ENCODE results near the gene PSPH. TPM values are rescaled to one million over a fixed set of nuclear protein-coding genes. Genes with fewer than 3 reads are reported as not detected.
"Not testable (repeated sequence)": the region's sequence is repeated elsewhere in the genome, so short reads cannot be mapped to it uniquely, and the experiment has no call there.

Gene PSPH
- total and polyA plus RNA-seq, 2 donors (not counting 1 experiment from before 2014, with no cell fraction given), result 14.4 to 74.3 TPM

DNA sequence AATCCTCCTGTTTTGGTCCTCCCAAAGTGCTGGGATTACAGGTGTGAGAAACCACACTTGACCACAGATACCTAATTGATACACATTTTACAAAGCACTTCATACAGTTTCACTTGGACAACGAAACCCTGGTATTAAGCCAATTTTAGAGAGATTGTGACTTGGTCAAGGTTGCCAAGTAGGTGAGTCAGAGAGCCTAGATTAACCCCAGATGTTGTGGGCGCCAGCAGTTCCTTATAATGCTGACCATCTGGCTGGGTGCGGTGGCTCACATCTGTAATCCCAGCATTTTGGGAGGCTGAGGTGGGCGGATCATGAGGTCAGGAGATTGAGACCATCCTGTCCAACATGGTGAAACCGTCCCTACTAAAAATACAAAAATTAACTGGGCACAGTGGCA, 46.5 kb upstream of the PSPH start:
- Histone ChIP-seq H2AFZ (ENCODE audit: low read length) (no peak overlapping the region), H3K4me2 (ENCODE audit: extremely low read depth, insufficient read depth, low read length) (peak overlapping the region; percentile 51)

DNA sequence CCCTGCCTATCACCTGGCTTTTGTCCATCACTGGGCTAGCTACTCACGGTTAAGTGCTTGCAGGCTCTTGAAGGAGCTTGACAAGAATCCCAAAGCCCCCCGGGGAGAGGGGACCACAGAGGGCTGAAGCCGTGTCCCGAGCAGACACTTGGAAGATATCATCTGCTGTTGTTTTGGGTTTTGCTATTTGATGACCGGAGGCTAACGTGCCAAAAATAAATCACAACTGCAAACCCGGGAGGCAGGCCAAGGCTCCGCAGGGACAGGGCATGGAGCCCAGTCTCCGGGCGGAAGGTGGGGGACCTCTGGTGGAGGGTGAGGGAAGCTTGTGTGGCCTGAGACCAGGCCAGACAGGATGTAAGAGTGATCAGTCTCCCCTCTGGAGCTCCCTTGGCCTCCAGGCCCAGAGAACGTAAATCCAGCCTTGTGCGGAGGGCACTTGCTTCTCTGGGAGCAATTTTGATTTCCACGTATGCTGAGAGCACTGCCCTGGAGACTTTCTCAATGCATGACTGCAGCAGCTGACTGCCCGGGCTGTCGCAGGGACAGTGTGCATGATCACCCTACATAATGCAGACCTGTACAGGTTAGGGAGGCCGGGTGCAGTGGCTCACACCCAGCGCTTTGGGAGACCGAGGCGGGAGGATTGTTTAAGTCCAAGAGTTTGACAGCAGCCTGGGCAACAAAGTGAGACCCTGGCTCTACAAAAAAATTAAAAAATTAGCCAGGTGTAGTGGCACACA, 41.7 kb upstream of the PSPH start, which contains the start of gene PHKG1:
TSS of gene PHKG1 (minus strand) at position 164 of the 743 bp plus-strand sequence. CDS start 4,011 bp downstream, outside the sequence.
- peak within 1 kb of the TSS in 1 of 4 experiments; percentile 35 for H3K4me3 ChIP-seq (replicated peaks in 1 of 4; ENCODE audit: control extremely low read depth in 1 of 4, insufficient read depth in 1 of 4, low read depth in 3 of 4, low read length in 4 of 4)
- H3K27me3 ChIP-seq (ENCODE audit: control insufficient read depth, insufficient read depth, low read length), result no peaks in the 10 kb centered on the region
- no peaks in the 10 kb centered on the region for H3K9me3 ChIP-seq (ENCODE audit: control insufficient read depth, insufficient read depth, low read depth, low read length)
- peak within 1 kb of the TSS; percentile 13 for H3K27ac ChIP-seq (ENCODE audit: insufficient read depth, low read length)
- H4K20me1 ChIP-seq (ENCODE audit: control insufficient read depth, extremely low read depth, insufficient read depth, low read length), result no peaks in the 10 kb centered on the region
- H3K4me2 ChIP-seq (ENCODE audit: extremely low read depth, insufficient read depth, low read length), result peak within 1 kb of the TSS; percentile 72
- no peaks in the 10 kb centered on the region for H3K79me2 ChIP-seq (ENCODE audit: control insufficient read depth, insufficient read depth, low read length)
- no peak for TF ChIP-seq EZH2 (IDR thresholded peaks at IDR 0.05; ENCODE audit: low read length, missing control alignments)
- TF ChIP-seq, protein P1, sequence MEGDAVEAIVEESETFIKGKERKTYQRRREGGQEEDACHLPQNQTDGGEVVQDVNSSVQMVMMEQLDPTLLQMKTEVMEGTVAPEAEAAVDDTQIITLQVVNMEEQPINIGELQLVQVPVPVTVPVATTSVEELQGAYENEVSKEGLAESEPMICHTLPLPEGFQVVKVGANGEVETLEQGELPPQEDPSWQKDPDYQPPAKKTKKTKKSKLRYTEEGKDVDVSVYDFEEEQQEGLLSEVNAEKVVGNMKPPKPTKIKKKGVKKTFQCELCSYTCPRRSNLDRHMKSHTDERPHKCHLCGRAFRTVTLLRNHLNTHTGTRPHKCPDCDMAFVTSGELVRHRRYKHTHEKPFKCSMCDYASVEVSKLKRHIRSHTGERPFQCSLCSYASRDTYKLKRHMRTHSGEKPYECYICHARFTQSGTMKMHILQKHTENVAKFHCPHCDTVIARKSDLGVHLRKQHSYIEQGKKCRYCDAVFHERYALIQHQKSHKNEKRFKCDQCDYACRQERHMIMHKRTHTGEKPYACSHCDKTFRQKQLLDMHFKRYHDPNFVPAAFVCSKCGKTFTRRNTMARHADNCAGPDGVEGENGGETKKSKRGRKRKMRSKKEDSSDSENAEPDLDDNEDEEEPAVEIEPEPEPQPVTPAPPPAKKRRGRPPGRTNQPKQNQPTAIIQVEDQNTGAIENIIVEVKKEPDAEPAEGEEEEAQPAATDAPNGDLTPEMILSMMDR (conservative IDR thresholded peaks at IDR 0.05 in 1 of 2, IDR thresholded peaks at IDR 0.05 in 1 of 2; ENCODE audit: low read depth in 1 of 2, low read length in 2 of 2), result peak; percentile 63 to 72
- no peaks in the 10 kb centered on the region for H3K36me3 ChIP-seq (ENCODE audit: control insufficient read depth, insufficient read depth, low read length)
- peaks cover 6% of the 10 kb centered on the region for H3K4me1 ChIP-seq (ENCODE audit: control insufficient read depth, extremely low read depth, insufficient read depth, low read length)
- DNase-seq (ENCODE audit: low read depth in 2 of 2), result peak; percentile 80 to 91
- no peak within 1 kb of the TSS for H2AFZ ChIP-seq (ENCODE audit: low read length)
- H3K9ac ChIP-seq (ENCODE audit: insufficient read depth, low read length), result no peak within 1 kb of the TSS

More for the DNA sequence above, 46.5 kb upstream of the PSPH start:
- Histone ChIP-seq H3K9ac (ENCODE audit: insufficient read depth, low read length) (no peak overlapping the region), H3K36me3 (ENCODE audit: control insufficient read depth, insufficient read depth, low read length) (peaks cover 3% of the 10 kb centered on the region), H3K4me3 (replicated peaks in 1 of 4; ENCODE audit: control extremely low read depth in 1 of 4, insufficient read depth in 1 of 4, low read depth in 3 of 4, low read length in 4 of 4) (no peak overlapping the region), H3K27me3 (ENCODE audit: control insufficient read depth, insufficient read depth, low read length) (no peaks in the 10 kb centered on the region), H4K20me1 (ENCODE audit: control insufficient read depth, extremely low read depth, insufficient read depth, low read length) (no peaks in the 10 kb centered on the region), H3K9me3 (ENCODE audit: control insufficient read depth, insufficient read depth, low read depth, low read length) (no peaks in the 10 kb centered on the region), H3K4me1 (ENCODE audit: control insufficient read depth, extremely low read depth, insufficient read depth, low read length) (peaks cover 4% of the 10 kb centered on the region), H3K79me2 (ENCODE audit: control insufficient read depth, insufficient read depth, low read length) (no peaks in the 10 kb centered on the region), H3K27ac (ENCODE audit: insufficient read depth, low read length) (peak overlapping the region; percentile 27)
- DNase-seq (ENCODE audit: low read depth in 2 of 2), result peak; percentile 80 to 91
- TF ChIP-seq EZH2 (IDR thresholded peaks at IDR 0.05; ENCODE audit: low read length, missing control alignments), result no peak
- TF ChIP-seq, protein P1 (conservative IDR thresholded peaks at IDR 0.05 in 1 of 2, IDR thresholded peaks at IDR 0.05 in 1 of 2; ENCODE audit: low read depth in 1 of 2, low read length in 2 of 2), result no peak

DNA sequence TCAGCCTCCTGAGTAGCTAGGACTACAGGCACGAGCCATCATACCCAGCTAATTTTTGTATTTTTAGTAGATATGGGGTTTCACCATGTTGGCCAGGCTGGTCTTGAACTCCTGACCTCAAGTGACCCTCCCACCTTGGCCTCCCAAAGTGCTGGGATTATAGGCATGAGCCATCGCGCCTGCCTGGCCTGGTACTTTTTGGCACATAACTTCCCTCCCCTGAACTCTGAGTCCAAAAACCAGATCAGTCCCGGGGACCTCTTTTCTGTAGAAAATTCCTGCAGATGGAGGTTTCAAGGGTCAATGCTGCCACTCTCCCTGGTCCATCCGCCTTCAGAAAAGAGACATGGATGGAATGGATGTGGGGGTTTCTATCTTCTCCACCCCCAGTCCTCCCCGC, 41.1 kb upstream of the PSPH start:
- not testable (repeated sequence) for H3K79me2 ChIP-seq (ENCODE audit: control insufficient read depth, insufficient read depth, low read length); DNase-seq (ENCODE audit: low read depth in 2 of 2); H2AFZ ChIP-seq (ENCODE audit: low read length); H4K20me1 ChIP-seq (ENCODE audit: control insufficient read depth, extremely low read depth, insufficient read depth, low read length); H3K36me3 ChIP-seq (ENCODE audit: control insufficient read depth, insufficient read depth, low read length); H3K9me3 ChIP-seq (ENCODE audit: control insufficient read depth, insufficient read depth, low read depth, low read length); H3K4me1 ChIP-seq (ENCODE audit: control insufficient read depth, extremely low read depth, insufficient read depth, low read length); H3K9ac ChIP-seq (ENCODE audit: insufficient read depth, low read length); H3K27me3 ChIP-seq (ENCODE audit: control insufficient read depth, insufficient read depth, low read length)
- Histone ChIP-seq H3K27ac (ENCODE audit: insufficient read depth, low read length) (peak overlapping the region; percentile 13), H3K4me3 (replicated peaks in 1 of 4; ENCODE audit: control extremely low read depth in 1 of 4, insufficient read depth in 1 of 4, low read depth in 3 of 4, low read length in 4 of 4) (peak overlapping the region in 1 of 4 experiments; percentile 35), H3K4me2 (ENCODE audit: extremely low read depth, insufficient read depth, low read length) (peak overlapping the region; percentile 72)

Measured in fibroblast of lung (primary cell).